GM21528 (cell line): Measurements from ENCODE around the gene EIF4B.
"Not testable (repeated sequence)": the region's sequence is repeated elsewhere in the genome, so short reads cannot be mapped to it uniquely, and the experiment has no call there.

Source experiments
- ATAC-seq: cut with Tn5 transposase; IDR thresholded peaks from one replicate; pipeline ENCODE4 v1.9.1; 2021; ENCODE audit warnings: mild to moderate bottlenecking, moderate library complexity; ENCODE audit not compliant: unreplicated experiment, low FRiP score

EIF4B gene

DNA sequence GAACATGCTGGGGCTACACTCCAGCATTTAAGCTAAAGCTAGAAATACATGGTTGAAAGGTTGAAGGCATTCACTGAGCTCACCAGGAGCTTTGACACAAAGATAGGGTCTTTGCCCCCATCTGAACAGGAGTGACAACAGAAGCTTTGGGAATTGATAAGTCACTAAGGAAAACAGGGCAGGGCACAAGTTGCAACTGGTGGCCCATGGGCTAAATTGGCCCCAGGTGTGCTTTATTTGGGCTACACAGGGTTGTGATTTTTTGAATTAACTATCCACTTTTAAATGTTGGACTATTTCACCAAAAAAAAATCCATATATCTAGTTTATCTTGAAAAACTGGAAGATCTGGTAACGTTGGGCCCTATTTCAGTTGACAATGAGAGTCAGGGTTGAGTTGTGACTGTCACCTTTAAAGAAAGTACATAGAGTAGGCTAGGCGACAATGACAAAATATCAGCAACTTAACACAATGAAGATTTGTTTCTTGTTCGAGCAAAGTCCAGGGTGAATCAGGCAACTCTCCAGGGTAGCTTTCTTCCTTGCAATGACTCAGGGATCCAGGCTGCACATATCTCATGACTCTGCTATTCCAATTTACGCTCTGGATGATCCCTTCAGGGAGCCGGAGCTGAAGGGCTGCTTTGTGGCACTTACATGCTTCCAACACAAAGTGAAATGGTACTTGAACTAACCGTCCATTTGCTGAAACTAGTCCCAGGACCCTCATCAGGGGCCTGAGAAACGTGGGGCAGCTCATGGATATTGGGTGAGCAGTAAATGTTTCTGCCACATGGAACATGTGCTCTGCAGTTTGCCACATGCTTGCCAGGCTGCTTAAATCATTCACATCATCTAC lies 13.3 kb upstream of the EIF4B start:
- no peak for ATAC-seq

DNA sequence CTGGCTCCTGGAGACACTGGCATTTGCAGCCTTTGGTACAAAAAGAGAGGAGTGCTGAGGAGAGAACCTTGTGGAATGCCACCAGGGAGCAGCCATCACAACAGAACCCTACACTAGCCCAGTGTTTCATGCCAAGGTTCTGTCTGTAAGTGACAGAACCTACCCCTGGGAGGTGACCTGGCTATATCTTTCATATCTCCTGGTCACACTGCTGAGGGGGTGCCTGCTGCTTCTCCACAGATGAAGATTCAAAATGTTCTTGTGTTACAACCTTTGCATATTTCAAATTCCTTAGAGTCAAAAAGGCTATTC lies 12.7 kb upstream of the EIF4B start:
- ATAC-seq: no peak

GRCh38 chr12:53004178-53004577 lies 2.1 kb upstream of the EIF4B start:
- ATAC-seq: no peak

DNA sequence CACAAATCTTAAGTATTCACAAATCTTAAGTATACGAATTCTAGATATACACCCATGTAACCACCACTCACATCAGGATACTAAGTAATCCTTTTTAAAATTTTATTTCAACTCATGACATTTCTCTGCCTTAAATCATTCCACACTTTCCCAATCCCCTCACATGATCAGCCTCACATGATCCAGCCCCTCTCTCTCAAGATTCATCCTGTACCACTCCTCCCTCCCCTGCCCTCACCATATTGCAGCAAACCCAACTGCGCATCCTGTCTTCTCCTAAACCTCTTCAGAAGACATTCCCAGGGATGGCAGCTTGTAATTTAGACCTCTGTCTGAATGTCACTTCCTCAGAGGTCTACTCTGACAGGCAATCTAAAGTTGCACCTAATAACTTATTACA lies 1.7 kb upstream of the EIF4B start:
- no peak for ATAC-seq

DNA sequence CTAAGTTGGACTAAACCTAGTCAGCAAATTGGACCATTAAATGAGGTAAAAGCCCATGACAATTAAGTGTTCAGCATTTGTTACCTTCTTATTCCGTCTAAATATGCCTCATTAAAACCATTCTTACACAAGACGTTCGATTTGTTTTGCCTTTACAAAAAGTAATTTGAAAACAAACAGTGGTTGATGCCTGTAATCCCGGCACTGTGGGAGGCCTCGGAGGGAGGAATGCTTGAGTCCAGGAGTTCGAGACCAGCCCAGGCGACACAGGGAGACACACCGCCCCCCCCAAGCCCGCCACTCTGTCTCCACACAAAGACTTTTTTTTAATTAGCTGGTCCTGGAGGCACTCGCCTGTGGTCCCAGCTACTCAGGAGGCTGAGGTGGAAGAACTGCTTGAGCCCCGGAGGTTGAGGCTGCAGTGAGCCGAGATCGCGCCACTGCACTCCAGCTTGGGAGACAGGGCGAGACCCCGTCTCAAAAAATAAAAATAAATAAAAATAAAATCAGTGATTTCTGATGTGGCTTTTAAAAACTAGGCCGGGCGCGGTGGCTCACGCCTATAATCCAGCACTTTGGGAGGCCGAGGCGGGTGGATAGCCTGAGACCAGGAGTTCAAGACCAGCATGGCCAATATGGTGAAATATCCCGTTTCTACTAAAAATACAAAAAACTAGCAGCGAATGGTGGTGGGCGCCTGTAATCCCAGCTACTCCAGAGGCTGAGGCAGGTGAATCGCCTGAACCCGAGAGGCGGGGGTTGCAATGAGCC lies 856 bp upstream of the EIF4B start:
- peak; percentile 1 for ATAC-seq

DNA sequence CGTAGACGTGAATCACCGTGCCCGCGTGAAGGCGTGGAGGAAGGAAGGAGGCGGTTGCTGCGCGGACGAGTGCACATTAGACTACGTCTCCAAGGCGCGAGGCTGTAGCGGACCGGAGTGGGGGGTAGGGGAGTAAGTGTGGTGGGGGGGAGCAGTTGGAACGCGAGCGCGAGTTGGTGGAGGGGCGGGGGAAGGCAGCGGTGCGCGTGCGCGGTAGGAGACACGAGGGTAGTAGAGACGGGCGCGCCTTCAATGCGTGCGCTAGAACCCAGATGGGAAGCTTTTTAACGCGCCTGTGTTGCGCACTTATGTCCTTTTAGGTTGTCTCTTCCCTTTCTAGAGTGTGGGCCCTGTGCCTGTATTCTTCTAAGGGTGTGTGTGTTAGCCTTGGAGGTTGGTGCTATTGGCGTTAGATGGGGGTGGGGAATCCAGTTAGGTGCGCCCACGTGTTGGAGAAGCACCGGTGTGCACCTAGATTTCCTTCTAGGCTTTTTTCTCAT lies 604 bp downstream of the EIF4B start:
- ATAC-seq: peak; percentile 19

DNA sequence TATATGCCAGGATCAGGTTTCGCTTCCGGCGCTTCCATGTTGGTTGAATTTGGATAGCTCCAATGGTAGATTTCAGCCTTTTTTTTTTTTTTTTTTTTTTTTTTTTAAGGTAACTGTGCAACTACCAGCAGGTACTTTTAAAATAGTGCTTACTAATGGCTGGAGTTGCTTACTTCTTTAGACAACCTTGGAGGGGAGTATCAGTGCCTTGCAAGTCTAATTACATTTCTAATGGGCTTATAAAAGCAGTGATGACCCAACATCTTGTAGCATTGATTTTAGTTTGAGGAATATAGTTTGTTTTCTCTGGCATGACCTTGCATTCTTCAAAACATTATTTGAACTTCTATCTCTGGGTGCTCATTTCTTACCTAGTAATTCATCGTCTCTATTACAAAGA lies 1.1 kb downstream of the EIF4B start:
- no peak for ATAC-seq

DNA sequence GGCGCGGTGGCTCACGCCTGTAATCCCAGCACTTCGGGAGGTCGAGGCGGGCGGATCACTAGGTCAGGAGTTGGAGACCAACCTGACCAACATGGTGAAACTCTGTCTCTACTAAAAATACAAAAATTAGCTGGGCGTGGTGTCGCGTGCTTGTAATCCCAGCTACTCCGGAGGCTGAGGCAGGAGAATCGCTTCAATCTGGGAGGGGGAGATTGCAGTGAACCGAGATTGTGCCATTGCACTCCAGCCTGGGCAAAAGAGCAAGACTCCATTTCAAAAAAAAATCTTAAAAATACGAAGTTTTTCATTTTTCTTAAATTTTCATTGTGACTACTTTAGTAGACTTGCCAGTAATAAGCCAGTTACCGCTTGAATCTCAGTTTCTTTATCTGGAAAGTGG lies 2.5 kb downstream of the EIF4B start:
- not testable (repeated sequence) for ATAC-seq

- no peak for ATAC-seq
Measured at GRCh38 chr12:53010955-53011354, 4.7 kb downstream of the EIF4B start.

DNA sequence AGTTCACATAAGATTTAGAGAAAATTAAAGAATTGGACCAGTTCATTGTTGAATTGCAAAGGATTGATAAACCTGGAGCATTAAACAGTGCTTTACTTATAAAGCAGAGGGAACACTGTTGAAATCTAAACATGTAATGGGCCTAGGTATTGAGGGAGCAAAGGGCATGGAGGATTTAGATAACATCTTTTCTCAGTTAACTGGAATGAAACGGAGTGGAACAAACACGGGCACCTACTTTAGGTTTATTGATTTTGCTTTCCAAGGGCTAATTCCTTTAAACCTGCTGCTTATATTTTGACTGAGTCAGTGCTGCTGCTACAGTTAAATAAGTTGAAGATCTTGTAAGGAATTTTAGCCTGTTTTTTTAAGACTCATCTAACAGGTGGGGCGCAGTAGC lies 5.6 kb downstream of the EIF4B start:
- ATAC-seq: no peak

DNA sequence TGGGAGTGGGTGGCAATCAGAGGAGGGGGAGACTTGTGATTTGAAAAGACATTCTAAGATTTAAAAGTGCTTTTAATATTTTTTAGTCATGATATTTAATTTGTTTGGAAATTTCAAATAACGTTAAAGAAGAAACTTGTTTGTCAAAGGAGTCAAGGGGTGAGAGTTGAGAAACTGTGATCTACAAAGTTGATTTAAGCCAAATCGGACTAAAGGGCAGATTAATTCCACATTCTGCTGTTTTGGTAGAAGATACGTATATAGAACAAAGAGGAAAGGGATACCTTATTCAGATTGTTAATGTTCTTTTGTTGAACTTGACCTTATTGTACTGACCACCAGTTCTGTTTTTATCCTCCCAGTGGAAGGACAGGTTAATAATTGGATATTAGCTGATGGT lies 6.7 kb downstream of the EIF4B start:
- ATAC-seq: no peak

GRCh38 chr12:53014709-53015108 lies 8.5 kb downstream of the EIF4B start:
- ATAC-seq: no peak

DNA sequence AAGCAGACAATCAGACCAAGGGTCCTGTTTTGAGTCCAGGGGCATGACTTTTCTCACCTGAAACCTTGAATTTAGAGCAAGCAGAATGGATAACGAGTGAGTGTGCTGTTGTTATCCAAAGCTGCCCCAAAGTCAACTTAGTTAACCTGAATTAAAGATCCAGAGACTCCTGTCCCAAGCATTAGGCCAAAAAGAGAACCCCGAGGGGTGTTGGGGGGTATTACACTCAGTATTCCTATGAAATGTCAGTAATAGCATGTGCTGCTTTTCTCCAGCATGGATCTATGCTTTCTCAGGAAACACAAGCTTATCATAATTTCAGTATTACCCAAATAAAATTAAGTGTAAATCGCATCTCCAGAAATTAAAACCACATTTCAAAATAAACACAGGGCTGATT lies 19.0 kb downstream of the EIF4B start:
- ATAC-seq: no peak

GRCh38 chr12:53027014-53027413 lies 20.8 kb downstream of the EIF4B start:
- ATAC-seq: not testable (repeated sequence)

GRCh38 chr12:53031616-53032015 lies 25.4 kb downstream of the EIF4B start:
- ATAC-seq: no peak

- not testable (repeated sequence) for ATAC-seq
Measured at GRCh38 chr12:53033832-53034231, 27.6 kb downstream of the EIF4B start.

DNA sequence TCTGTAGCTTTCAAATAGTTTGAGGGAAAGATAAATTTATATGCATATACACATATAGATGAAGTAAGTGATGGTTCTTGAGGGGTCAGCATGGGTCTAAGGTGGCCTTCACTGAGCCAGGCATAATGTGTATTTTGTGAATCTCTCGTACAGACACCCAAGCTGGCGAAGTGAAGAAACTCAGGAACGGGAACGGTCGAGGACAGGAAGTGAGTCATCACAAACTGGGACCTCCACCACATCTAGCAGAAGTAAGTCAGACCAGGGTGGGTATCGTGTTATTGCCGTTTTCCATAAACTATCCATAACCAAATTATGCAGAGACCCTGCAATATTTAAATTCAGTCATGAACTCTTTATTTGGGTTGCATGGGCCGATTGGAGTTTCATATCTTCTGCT lies 28.2 kb downstream of the EIF4B start:
- no peak for ATAC-seq

DNA sequence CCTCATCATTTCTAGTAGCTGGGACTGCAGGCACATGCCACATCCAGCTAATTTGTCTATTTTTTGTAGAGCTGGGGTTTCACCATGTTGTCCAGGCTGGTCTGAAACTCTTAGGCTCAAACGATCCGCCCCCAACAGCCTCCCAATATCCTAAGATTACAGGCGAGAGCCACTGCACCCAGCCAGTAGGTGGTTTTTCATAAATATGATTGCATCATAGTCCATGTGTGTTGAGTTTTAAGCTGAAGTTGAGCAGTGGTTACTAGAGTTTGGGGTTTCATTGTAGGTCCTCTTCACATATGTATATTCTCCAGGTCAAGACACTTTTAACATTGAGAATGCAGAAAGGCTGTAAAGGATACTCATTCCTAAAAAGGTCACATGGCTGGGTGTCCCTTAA lies 30.5 kb downstream of the EIF4B start:
- ATAC-seq: no peak

DNA sequence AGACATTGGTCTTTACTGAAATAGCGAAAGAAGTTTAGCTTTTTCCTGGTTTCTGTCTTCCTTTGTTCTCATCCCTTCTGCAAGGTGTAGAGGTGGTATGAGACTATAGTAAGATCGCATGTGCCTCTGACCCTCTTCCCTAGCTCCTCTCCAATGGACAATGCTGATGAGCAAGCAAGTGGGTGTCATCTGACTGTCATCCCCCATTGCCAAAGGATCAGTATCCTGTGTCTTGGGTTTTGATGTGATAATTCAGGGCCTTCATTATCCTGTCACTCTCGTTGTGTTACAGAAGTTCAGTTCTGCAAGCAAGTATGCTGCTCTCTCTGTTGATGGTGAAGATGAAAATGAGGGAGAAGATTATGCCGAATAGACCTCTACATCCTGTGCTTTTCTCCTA lies 33.6 kb downstream of the EIF4B start:
- ATAC-seq: no peak

DNA sequence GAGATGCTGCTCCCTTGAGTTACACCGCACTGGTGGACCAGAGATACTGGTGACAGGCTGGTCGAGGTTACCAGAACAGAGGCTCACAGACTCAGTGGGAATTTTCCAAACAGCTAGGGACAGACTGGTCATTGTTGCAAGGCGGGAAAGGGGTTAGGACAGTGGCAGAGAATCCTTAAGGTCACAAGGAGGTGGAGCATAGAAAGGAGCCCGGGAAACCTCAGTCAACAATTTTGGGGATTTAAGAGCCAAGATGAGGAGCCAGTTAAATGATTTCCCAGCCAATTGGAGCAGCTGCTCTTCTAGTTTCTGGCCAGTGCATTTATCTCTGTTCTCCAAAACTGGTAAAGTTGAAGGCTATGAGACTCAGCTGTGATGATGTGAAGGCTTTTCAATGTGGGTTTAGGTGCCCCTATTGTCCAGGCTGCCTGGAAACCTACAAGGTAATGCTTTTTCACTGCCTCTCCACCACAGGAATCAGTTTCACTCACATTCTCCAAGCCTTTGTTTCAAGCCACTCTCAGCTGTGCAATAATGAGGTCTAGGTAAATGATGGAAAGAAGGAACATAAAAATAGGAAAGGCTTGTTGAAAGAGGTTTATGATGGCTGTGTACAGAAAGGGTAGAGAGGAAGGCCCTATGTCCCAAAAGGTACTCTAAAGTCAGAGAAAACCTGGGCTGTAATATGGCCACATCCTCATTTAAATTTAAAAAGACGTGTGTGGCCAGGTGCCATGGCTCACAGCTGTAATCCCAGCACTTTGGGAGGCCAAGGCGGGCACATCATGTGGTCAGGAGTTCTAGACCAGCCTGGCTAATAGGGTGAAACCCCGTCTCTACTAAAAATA lies 36.6 kb downstream of the EIF4B start:
- ATAC-seq: no peak

DNA sequence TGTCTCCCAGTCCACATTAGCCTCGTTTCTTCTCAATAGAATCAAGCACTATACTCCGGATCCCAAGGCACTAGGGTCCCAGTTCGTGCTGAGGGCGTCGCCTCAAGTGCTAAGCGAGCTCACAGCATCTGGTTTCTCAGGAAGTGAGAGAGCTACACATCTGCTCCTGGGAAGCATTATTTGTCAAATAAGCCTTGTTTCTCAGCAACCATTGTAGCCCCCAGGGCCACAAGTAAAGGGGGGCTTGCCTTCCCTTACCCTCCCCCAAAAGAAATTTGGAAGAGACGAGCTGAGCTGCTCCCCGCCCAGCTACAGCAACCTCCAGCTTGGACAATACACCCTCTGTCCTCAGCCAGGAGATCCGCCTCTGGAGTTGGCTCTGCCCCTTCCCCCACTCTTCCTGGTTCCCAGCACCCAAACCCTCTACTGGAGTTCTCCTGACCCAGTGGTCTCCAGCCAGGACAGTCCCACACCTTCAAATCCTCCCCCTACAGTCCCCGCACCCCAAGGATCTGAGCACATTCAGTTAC lies 37.9 kb downstream of the EIF4B start:
- ATAC-seq: no peak
